Measurements from ENCODE around the gene MYOT.

The MYOT gene

GRCh38 chr5:137902408-137903133 lies 34.9 kb downstream of the MYOT start:
- FAIRE-seq: no peak

- FAIRE-seq: no peak
These were observed 47.1 kb downstream of the MYOT start for GRCh38 chr5:137914758-137915157.

GRCh38 chr5:137916923-137917322 lies 49.3 kb downstream of the MYOT start:
- no peak for FAIRE-seq

- FAIRE-seq: no peak
These were observed 54.3 kb downstream of the MYOT start for GRCh38 chr5:137921931-137922330.

GRCh38 chr5:137923856-137924255 lies 56.2 kb downstream of the MYOT start:
- FAIRE-seq: no peak

GRCh38 chr5:137932800-137933199 lies 65.1 kb downstream of the MYOT start:
- no peak for FAIRE-seq

GRCh38 chr5:137933491-137933911 lies 65.8 kb downstream of the MYOT start:
- no peak for FAIRE-seq

GRCh38 chr5:137935190-137935589 lies 67.5 kb downstream of the MYOT start:
- FAIRE-seq: no peak

GRCh38 chr5:137935694-137936093 lies 68.0 kb downstream of the MYOT start:
- no peak for FAIRE-seq
